Mesendoderm (in vitro differentiated cells): ENCODE results near the gene MAPK7.

Experiments
- DNase-seq: peaks from one replicate; pipeline ENCODE4 v3.0.0; 2013
- H2AK5ac ChIP-seq: 2 replicates; pipeline ENCODE4 v1.6.1; 2013; ENCODE audit warnings: low read length, inconsistent platforms
- H2BK120ac ChIP-seq: 2 replicates; pipeline ENCODE4 v1.6.1; 2013; ENCODE audit warnings: low read depth, mild to moderate bottlenecking, low read length, moderate library complexity, mixed read lengths
- H2BK15ac ChIP-seq: replicated peaks from 2 replicates; pipeline ENCODE4 v1.6.1; 2013; ENCODE audit warnings: low read depth, mild to moderate bottlenecking, moderate library complexity
- H2BK5ac ChIP-seq: 2 replicates; pipeline ENCODE4 v1.6.1; 2013; ENCODE audit warnings: low read length, inconsistent platforms
- H3K18ac ChIP-seq: 2 replicates; pipeline ENCODE4 v1.6.1; 2013; ENCODE audit warnings: mild to moderate bottlenecking, low read length, mixed read lengths
- H3K23ac ChIP-seq: one replicate; pipeline ENCODE4 v1.6.1; 2013; ENCODE audit warnings: low read length
- H3K27ac ChIP-seq: 2 replicates; pipeline ENCODE4 v1.5.1; 2013; ENCODE audit warnings: low read depth, mild to moderate bottlenecking, inconsistent platforms, low read length, moderate library complexity
- H3K27me3 ChIP-seq: 2 replicates; pipeline ENCODE4 v1.6.1; 2013; ENCODE audit warnings: low read length, control low read depth, mild to moderate bottlenecking, inconsistent platforms; ENCODE audit not compliant: insufficient read depth, poor library complexity
- H3K36me3 ChIP-seq: 2 replicates; pipeline ENCODE4 v1.6.1; 2013; ENCODE audit warnings: low read length, inconsistent platforms; ENCODE audit not compliant: control insufficient read depth, insufficient read depth
- H3K4ac ChIP-seq: one replicate; pipeline ENCODE4 v1.6.1; 2013; ENCODE audit warnings: low read depth, mild to moderate bottlenecking, low read length, moderate library complexity
- H3K4me1 ChIP-seq: 2 replicates; pipeline ENCODE4 v1.6.1; 2013; ENCODE audit warnings: low read depth, low read length, inconsistent platforms; ENCODE audit not compliant: control insufficient read depth
- H3K4me2 ChIP-seq: 2 replicates; pipeline ENCODE4 v1.6.1; 2013; ENCODE audit warnings: low read length
- H3K4me3 ChIP-seq: 2 replicates; pipeline ENCODE4 v1.5.1; 2013; ENCODE audit warnings: mild to moderate bottlenecking, low read length
- H3K56ac ChIP-seq: one replicate; pipeline ENCODE4 v1.6.1; 2013; ENCODE audit warnings: low read length
- H3K79me1 ChIP-seq: 2 replicates; pipeline ENCODE4 v1.6.1; 2013; ENCODE audit warnings: low read length, inconsistent platforms
- H3K79me2 ChIP-seq: 2 replicates; pipeline ENCODE4 v1.6.1; 2013; ENCODE audit warnings: mild to moderate bottlenecking, low read length; ENCODE audit not compliant: control insufficient read depth, insufficient read depth
- H3K9ac ChIP-seq: 2 replicates; pipeline ENCODE4 v1.6.1; 2013; ENCODE audit warnings: low read length, inconsistent platforms
- H4K5ac ChIP-seq: one replicate; pipeline ENCODE4 v1.6.1; 2013; ENCODE audit warnings: low read length
- H4K8ac ChIP-seq: one replicate; pipeline ENCODE4 v1.6.1; 2013; ENCODE audit warnings: low read depth, mild to moderate bottlenecking, control low read depth, low read length, moderate library complexity
- WGBS: extraction: QIAGEN DNeasy Blood & Tissue Kit; methylation state at CpG from one replicate; pipeline ENCODE4 v1.1.7; 2013; ENCODE audit warnings: low lambda C conversion rate, missing lambda C conversion rate; ENCODE audit not compliant: insufficient coverage; ENCODE audit errors: extremely low coverage; 5-methylcytosine and 5-hydroxymethylcytosine counted together

The MAPK7 gene

DNA sequence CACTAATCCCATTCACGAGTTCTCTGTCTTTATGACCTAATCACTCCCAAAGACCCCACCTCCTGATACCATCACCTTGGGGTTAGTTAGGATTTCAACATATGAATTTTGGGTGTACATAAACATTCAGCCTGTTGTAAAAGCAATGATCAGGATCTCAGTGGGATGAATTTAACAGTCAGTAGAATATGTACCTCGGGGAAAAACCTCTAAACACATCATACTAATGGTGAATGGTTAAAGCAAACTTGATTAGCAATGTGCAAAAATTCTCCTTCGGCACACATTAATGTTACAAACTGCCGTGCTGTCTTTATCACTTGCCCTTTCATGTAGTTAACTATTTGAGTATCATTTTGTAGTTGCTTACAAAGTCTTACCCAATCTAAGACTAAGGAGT, 42.9 kb downstream of the MAPK7 start:
- no CpG with 5 or more reads among the region's 4 CpGs for WGBS
- Histone ChIP-seq H3K18ac (no peak overlapping the region), H3K23ac (no peak overlapping the region), H3K79me2 (no peaks in the 10 kb centered on the region), H2BK15ac (no peak overlapping the region), H3K4me3 (no peak overlapping the region), H2BK5ac (no peak overlapping the region), H3K36me3 (no peaks in the 10 kb centered on the region), H3K27ac (no peak overlapping the region), H3K4me2 (no peak overlapping the region), H3K9ac (no peak overlapping the region), H3K4ac (no peak overlapping the region), H2AK5ac (peak overlapping the region; percentile 22), H3K79me1 (no peaks in the 10 kb centered on the region), H3K27me3 (no peaks in the 10 kb centered on the region), H3K4me1 (peaks cover under 1% of the 10 kb centered on the region), H3K56ac (no peak overlapping the region), H4K5ac (no peak overlapping the region), H4K8ac (no peak overlapping the region), H2BK120ac (no peak overlapping the region)
- DNase-seq: no peak

DNA sequence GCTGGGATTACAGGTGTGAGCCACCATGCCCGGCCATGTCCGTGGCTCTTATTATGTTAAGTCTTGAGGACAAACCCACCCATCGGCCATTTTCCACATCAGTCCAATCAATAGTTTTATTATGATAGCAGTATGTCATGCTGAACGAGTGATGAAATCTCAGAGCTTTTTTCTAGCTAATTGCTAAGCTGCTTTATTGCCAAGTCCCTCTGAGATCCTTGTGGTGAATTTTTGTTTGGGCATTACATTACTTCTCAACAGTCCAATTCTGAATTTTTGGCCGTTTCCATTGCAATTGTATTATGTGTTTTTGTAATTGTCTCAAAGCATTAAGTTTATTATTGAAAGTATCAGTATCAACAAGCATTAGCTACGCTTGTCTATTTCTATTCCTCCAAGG, 43.6 kb downstream of the MAPK7 start:
- Histone ChIP-seq H2AK5ac (no peak overlapping the region), H2BK5ac (no peak overlapping the region), H3K9ac (no peak overlapping the region), H4K5ac (no peak overlapping the region), H2BK15ac (no peak overlapping the region), H3K23ac (no peak overlapping the region), H4K8ac (no peak overlapping the region), H3K18ac (no peak overlapping the region), H3K79me1 (no peaks in the 10 kb centered on the region), H3K4ac (no peak overlapping the region), H3K4me1 (peaks cover 3% of the 10 kb centered on the region), H3K79me2 (no peaks in the 10 kb centered on the region), H3K56ac (no peak overlapping the region), H2BK120ac (no peak overlapping the region), H3K27ac (no peak overlapping the region), H3K4me2 (no peak overlapping the region), H3K4me3 (no peak overlapping the region), H3K36me3 (no peaks in the 10 kb centered on the region), H3K27me3 (no peaks in the 10 kb centered on the region)
- WGBS: no CpG with 5 or more reads among the region's 6 CpGs
- no peak for DNase-seq

DNA sequence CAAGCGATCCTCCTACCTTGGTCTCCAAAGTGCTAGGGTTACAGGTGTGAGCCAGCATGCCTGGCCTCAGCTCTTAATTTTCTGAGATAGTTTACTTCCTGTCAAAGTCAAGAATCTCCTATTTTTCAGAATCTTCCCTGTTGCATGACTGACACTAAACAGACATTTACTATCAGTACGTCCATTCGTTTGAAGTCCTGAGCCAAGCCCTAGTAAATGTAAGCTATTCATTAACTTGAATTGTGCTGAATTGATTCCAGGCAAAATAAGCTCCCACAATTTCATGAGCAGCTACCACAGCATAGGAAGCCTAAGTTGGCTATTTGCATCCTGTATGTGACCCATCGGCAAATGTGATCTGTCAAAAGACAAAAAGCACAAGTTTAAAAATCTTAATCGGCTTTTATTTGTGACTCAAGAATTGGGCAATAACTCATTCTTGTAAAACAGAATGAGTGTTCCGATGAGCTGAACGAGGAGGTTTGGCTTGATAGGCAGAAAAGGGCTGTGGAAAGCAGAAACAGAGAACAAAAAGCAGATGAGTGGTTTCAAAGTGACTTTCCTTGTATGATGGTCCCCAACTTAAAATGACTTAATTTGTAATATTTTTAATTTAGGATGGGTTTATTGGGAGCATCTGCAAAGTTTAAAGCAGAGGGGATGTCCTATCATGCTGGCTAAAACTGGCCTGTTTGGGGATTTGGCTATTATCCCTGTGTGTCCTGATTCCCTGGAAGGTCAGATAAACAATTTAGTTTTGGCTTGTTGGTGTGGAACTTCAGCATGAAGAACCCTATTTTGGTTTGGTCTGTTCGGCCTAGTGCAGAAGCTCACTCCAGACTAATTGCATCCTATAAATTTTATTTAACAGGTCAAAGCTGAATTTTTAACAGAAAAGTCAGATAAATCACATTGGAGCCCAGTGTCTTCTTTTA, 46.9 kb downstream of the MAPK7 start:
- H3K27me3 ChIP-seq: no peaks in the 10 kb centered on the region
- H3K4me2 ChIP-seq: no peak overlapping the region
- H3K4ac ChIP-seq: peak overlapping the region; percentile 85
- H4K5ac ChIP-seq: no peak overlapping the region
- H3K79me2 ChIP-seq: no peaks in the 10 kb centered on the region
- no peak for DNase-seq
- H3K9ac ChIP-seq: no peak overlapping the region
- H2BK15ac ChIP-seq: no peak overlapping the region
- H2BK120ac ChIP-seq: peak overlapping the region; percentile 36
- H2AK5ac ChIP-seq: no peak overlapping the region
- no peak overlapping the region for H3K56ac ChIP-seq
- no peaks in the 10 kb centered on the region for H3K36me3 ChIP-seq
- WGBS: no CpG with 5 or more reads among the region's 8 CpGs
- peaks cover 3% of the 10 kb centered on the region for H3K4me1 ChIP-seq
- peak overlapping the region; percentile 90 for H3K18ac ChIP-seq
- H2BK5ac ChIP-seq: no peak overlapping the region
- H3K23ac ChIP-seq: no peak overlapping the region
- no peak overlapping the region for H3K4me3 ChIP-seq
- H4K8ac ChIP-seq: no peak overlapping the region
- H3K79me1 ChIP-seq: no peaks in the 10 kb centered on the region
- H3K27ac ChIP-seq: no peak overlapping the region

DNA sequence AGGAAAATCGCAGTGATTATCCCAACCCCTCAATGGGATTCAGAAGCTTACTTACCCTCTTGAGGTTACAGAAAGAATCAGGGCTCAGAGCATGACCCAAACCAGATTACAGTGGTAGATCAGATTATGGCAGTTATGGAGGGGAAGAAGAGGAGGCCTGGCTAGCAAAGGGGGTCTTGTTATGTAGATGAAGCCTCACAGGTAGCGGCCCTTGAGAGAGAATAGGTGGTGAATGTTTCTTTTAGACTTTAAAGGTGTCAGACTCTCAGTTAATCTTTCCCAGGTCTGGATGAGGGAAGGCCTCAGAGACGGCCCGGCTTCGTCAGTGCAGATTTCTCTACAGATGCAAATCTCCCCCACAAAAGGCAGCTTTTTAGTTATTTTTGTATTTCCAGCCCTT, 48.3 kb downstream of the MAPK7 start:
- no peaks in the 10 kb centered on the region for H3K36me3 ChIP-seq
- peak; percentile 57 for DNase-seq
- peak overlapping the region; percentile 66 for H2BK5ac ChIP-seq
- H3K4me3 ChIP-seq: no peak overlapping the region
- no peaks in the 10 kb centered on the region for H3K79me2 ChIP-seq
- H2BK15ac ChIP-seq: no peak overlapping the region
- no peak overlapping the region for H4K5ac ChIP-seq
- no peaks in the 10 kb centered on the region for H3K79me1 ChIP-seq
- no peak overlapping the region for H2AK5ac ChIP-seq
- no peak overlapping the region for H3K23ac ChIP-seq
- no peak overlapping the region for H3K9ac ChIP-seq
- H4K8ac ChIP-seq: no peak overlapping the region
- peak overlapping the region; percentile 65 for H3K56ac ChIP-seq
- no peak overlapping the region for H2BK120ac ChIP-seq
- no peaks in the 10 kb centered on the region for H3K27me3 ChIP-seq
- no peak overlapping the region for H3K4ac ChIP-seq
- H3K4me1 ChIP-seq: peaks cover 3% of the 10 kb centered on the region
- no CpG with 5 or more reads among the region's 5 CpGs for WGBS
- H3K27ac ChIP-seq: peak overlapping the region; percentile 46
- no peak overlapping the region for H3K4me2 ChIP-seq
- H3K18ac ChIP-seq: peak overlapping the region; percentile 61

DNA sequence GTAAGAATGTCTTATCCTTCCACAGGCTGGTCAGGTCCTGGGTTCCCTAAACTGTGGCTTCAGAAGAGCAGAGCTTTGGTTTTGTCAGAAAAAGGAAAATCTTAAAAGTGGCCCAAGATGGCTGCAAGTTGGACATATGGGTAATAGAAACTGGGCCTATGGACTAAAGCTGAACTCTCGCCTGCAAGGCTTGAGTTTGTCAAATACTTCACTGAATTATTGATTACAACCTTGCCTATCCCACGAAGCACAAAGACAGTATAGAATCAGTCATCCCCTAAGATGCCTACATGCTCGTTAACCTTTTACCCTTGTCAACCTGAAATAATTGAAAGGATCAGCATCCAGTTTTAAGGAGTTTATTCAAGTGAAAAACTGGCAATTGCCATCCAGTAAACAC, 53.4 kb downstream of the MAPK7 start:
- Histone ChIP-seq H3K23ac (peak overlapping the region; percentile 3), H3K4me3 (no peak overlapping the region), H3K56ac (peak overlapping the region; percentile 73), H4K8ac (no peak overlapping the region), H2BK15ac (no peak overlapping the region), H2AK5ac (peak overlapping the region; percentile 68), H3K9ac (no peak overlapping the region), H3K4me2 (no peak overlapping the region), H3K4me1 (peaks cover 14% of the 10 kb centered on the region), H3K18ac (peak overlapping the region; percentile 43), H3K27ac (peak overlapping the region; percentile 40), H2BK120ac (peak overlapping the region; percentile 78), H3K4ac (peak overlapping the region; percentile 79), H4K5ac (no peak overlapping the region), H3K79me2 (no peaks in the 10 kb centered on the region), H2BK5ac (peak overlapping the region; percentile 77), H3K27me3 (no peaks in the 10 kb centered on the region), H3K36me3 (no peaks in the 10 kb centered on the region), H3K79me1 (no peaks in the 10 kb centered on the region)
- no CpG with 5 or more reads among the region's 3 CpGs for WGBS
- no peak for DNase-seq
